Hypothalamus (tissue), 51 donors: ENCODE results near the gene PPARD.
"Not testable (repeated sequence)": the region's sequence is repeated elsewhere in the genome, so short reads cannot be mapped to it uniquely, and the experiment has no call there.

Experiments used
- DNase-seq, 51 donors: peaks; one replicate each; lab custom pipeline; 2025; lab: John Stamatoyannopoulos, UW

Gene PPARD

GRCh38 chr6:35342258-35343091, at the start of gene PPARD:
Gene PPARD, plus strand, starts transcription at chr6:35342558. Its CDS starts 68,530 bp downstream, at chr6:35411088.
- peak; percentile 55 to 99 (median 96) for DNase-seq

GRCh38 chr6:35293681-35294080, 48.7 kb upstream of the PPARD start:
- no peak for DNase-seq

- DNase-seq = peak in 12 of 51 donors; percentile 8 to 32 (median 20)
These were observed 47.9 kb upstream of the PPARD start for GRCh38 chr6:35294308-35294945.

- no peak for DNase-seq
These were observed 47.3 kb upstream of the PPARD start for GRCh38 chr6:35295036-35295435.

- no peak for DNase-seq
These were observed 46.6 kb upstream of the PPARD start for GRCh38 chr6:35295521-35296315.

GRCh38 chr6:35296931-35297600, 45.3 kb upstream of the PPARD start:
- DNase-seq = no peak

- peak in 20 of 51 donors; percentile 9 to 57 (median 28) for DNase-seq
These were observed 44.5 kb upstream of the PPARD start, which contains the start of gene DEF6 for GRCh38 chr6:35297601-35298481. Gene DEF6, plus strand, starts transcription at chr6:35297818. Its CDS starts 39 bp downstream, at chr6:35297857.

GRCh38 chr6:35298625-35299140, 43.7 kb upstream of the PPARD start:
- no peak for DNase-seq

- peak in 6 of 51 donors; percentile 8 to 41 (median 15) for DNase-seq
These were observed 42.7 kb upstream of the PPARD start for GRCh38 chr6:35299674-35300073.

- peak in 3 of 51 donors; percentile 5 to 10 (median 7) for DNase-seq
These were observed 41.5 kb upstream of the PPARD start for GRCh38 chr6:35300848-35301247.

GRCh38 chr6:35302604-35303241, 39.6 kb upstream of the PPARD start:
- DNase-seq = peak in 4 of 51 donors; percentile 5 to 15 (median 8)

GRCh38 chr6:35304299-35304698, 38.1 kb upstream of the PPARD start:
- DNase-seq = no peak

- no peak for DNase-seq
These were observed 37.2 kb upstream of the PPARD start for GRCh38 chr6:35305117-35305516.

GRCh38 chr6:35307138-35307537, 35.2 kb upstream of the PPARD start:
- not testable (repeated sequence) for DNase-seq

- not testable (repeated sequence) for DNase-seq
These were observed 33.8 kb upstream of the PPARD start for GRCh38 chr6:35308543-35308942.

- DNase-seq = no peak
These were observed 32.6 kb upstream of the PPARD start for GRCh38 chr6:35309611-35310264.

- no peak for DNase-seq
These were observed 32.0 kb upstream of the PPARD start for GRCh38 chr6:35310265-35310831.
